ENCODE results near the gene FGD5.

DNA sequence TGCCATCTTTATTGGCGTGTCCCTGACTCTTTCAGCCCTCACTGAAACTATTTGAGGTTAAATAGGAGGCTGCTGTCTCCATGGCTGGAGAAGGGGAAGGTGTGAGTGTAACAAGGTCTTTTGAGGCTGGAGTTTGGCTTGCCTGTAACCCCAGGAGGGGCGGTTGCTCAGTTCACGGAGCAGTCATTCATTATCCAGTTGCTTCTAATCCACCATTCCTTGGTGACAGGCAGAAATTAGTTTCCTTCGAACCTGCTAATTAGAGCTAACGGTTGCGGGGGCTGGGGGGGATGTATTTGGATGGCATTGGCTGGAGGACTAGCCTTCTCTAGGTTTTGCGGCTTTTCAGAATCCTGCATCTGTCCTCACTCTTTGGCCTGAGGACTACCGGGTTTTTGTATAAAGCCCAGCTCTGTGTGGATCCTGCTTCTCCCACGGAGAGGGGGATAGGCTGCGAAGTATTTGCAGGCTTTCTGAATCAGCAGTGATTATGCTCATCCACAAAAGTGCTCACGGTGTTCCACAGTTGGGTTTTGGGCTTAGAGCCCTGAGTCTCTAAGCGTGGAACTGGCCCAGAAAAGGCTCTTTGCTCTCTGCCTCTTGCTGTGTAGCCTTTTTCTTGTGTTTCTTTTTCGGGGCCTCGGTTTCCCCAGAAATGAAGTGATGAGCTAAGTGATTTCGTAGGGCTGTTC, 18.6 kb downstream of the FGD5 start:
- TF ChIP-seq EZH2 (IDR thresholded peaks at IDR 0.05; ENCODE audit: borderline replicate concordance, low read depth, low read length, severe bottlenecking): no peak
- TF ChIP-seq, protein P1, sequence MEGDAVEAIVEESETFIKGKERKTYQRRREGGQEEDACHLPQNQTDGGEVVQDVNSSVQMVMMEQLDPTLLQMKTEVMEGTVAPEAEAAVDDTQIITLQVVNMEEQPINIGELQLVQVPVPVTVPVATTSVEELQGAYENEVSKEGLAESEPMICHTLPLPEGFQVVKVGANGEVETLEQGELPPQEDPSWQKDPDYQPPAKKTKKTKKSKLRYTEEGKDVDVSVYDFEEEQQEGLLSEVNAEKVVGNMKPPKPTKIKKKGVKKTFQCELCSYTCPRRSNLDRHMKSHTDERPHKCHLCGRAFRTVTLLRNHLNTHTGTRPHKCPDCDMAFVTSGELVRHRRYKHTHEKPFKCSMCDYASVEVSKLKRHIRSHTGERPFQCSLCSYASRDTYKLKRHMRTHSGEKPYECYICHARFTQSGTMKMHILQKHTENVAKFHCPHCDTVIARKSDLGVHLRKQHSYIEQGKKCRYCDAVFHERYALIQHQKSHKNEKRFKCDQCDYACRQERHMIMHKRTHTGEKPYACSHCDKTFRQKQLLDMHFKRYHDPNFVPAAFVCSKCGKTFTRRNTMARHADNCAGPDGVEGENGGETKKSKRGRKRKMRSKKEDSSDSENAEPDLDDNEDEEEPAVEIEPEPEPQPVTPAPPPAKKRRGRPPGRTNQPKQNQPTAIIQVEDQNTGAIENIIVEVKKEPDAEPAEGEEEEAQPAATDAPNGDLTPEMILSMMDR (IDR thresholded peaks at IDR 0.05; ENCODE audit: borderline replicate concordance, extremely low read depth, low read length, poor library complexity, severe bottlenecking): no peak

Data from DND-41 (cell line).